ENCODE measurements around the gene ELFN2.
A peak's percentile ranks its signal among the peaks of the same experiment; 100 is the strongest.
"Not testable (repeated sequence)": the region's sequence is repeated elsewhere in the genome, so short reads cannot be mapped to it uniquely, and the experiment has no call there.

ELFN2 gene

DNA sequence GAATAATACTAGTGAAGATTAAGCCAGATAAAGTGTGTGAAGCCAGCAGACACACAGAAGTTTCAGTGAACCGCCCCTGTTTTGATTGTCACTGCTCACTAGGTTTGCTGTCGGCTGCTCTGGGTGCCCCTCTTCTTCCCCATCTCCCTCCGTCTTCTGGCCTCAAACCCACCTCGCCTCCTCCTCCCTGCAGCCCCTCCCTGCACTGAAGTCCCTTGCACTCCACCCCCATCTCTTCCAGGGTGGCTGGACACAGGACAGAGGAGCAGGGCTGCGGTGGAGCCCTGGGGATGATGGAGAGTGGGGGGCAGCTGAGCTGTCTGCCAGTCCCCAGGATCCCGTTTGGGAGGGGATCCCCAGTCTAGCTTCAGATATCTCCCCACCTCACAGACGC is 91.5 kb downstream of the ELFN2 start:
- no peak for DNase-seq (ENCODE audit: low spot score)

DNA sequence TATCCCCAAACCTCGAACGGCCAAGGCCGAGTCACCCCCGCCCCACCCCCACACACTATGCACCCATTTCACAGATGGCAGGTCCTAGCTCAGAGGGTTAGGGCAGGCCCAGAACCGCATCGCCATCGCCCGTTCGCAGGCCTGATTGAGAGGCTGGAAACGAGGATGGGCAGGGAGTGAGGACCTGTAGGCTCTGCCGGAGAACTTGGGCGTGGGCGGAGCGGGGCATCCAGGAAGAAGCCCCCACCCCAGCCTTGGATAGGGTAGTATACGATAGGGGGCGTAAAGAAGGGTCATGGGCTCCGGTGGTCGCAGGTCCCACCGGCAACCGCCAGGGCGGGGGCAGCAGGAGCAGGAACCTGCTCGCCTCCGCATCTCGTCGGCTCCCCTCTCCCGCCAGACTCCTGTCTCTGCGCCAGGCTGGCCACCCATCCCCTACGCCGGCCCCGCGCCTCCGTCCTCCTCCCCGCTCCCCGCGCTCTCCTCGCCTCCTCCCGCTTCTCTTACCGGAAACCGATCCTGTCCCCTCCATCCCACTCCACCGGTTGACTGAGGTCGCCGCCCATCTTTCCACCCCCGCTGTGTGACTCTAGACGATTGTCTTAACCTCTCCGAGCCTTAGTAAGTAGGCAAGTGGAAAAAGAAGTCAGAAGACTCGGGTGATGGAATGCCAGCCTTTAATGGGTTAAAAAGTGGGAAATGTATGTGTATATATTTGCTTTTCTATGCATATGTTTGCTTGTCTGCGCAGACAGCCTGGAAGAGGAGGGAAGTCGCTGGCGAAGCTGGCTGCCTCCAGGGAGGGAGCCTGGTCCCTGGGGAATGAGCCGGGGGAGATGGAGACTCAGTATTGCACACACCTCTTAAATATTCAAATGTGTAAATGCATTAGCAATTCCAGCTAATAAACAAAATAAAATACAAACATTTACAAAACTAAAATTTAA is 92.1 kb downstream of the ELFN2 start:
- DNase-seq (ENCODE audit: low spot score): no peak

DNA sequence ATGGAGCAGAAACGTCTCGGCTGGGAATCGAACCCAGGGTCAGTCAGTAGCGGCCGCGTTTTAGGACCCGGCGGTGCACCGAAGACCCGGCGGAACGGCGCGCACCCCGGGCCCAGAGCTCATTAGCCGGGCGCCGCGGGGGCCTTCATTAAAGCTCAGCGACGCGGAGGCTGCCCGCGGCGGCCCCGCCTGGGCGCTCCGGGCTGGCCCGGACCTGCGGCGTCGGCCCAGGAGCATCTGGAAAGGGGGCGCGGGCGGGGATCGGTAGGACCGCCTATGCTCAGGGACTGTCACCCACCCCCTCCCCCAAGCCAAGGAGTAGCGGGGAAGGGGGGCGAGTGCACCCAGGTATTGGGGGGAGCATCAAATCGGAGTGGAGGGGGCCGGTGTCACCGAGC is 92.8 kb downstream of the ELFN2 start:
- DNase-seq (ENCODE audit: low spot score): no peak

DNA sequence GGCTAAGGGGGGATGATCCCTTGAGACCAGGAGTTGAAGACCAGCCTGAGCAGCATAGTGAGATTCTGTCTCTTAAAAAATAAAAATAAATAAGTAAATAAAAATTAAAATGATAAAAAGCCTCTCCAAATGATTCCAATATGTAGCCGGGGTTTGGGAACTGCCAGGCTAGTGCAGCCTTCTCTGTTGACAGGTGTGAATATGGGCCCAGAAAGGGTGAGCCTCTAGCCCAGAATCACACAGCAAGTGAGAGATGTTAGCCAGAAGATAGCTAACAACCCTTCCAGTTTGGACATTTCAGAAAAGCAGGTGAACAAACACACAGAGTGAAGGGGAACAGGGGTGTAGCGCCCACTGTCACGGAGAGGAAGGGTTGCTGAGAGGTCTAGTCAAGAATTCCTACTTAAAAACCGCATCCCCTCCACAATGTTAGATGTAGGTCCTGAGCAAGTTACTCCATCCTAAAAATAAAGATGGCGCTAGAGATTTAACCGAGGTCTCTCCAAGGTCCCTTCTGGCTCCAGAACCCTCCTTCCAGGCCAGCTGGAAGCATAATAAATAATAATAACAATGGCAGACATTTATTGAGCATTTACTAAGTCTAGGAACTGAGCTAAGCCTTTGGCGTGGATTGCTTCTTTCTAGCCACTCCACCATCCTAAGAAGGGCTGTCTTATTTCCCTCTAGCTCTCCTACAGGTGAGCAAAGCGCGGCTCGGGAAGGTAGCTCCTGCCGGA is 93.4 kb downstream of the ELFN2 start:
- DNase-seq (ENCODE audit: low spot score): no peak

DNA sequence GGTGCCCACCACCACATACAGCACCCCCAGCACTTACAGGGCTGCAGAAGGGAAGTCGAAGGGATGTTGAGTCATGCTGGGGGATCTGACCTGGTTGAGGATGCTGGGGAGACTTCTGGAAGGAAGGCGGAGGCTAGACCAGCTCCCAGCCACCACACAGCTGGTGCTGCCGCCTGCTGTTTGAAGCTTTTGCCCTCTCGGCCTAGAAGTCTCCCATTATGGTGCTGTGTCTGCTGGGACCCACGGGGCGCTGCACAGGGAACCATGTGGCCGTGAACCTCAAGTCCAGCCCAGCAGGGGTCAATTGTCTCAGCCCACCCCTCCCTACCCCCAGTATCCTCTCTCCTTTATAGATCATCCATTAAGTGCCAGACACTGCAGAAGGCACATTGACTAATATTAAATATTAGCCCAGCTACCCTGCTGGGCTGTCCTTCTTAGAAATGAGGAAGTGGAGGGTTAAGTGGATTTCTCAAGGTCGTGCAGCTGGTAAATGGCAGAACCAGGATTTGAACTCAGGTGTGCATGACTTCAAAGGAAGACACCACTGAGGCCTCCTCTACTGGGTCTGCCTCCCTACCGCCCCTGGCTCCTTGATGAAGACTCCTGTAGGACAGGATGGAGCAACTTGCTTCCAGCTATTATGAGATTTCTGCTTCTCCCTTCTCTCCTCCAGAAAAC is 95.3 kb downstream of the ELFN2 start:
- DNase-seq (ENCODE audit: low spot score): no peak

DNA sequence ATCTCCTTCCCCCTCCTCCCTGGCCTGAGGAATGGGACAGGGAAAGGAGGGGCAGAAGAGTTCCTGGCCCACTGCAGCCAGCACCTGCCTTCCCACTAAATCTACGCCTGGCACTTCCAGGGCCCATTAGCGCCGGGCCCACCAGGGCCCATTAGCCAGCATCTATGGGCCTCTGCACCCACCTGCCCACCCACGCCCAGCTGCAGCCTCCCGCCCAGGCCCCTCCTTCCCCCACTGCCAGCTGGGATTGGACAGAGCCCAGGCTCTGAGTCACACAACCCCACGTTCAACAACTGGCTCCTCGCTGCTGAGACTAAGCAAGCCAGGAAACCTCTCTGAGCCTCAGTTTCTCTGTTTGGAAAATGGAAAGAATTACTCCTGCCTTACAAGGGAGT is 96.2 kb downstream of the ELFN2 start:
- peak; percentile 46 for DNase-seq (ENCODE audit: low spot score)

DNA sequence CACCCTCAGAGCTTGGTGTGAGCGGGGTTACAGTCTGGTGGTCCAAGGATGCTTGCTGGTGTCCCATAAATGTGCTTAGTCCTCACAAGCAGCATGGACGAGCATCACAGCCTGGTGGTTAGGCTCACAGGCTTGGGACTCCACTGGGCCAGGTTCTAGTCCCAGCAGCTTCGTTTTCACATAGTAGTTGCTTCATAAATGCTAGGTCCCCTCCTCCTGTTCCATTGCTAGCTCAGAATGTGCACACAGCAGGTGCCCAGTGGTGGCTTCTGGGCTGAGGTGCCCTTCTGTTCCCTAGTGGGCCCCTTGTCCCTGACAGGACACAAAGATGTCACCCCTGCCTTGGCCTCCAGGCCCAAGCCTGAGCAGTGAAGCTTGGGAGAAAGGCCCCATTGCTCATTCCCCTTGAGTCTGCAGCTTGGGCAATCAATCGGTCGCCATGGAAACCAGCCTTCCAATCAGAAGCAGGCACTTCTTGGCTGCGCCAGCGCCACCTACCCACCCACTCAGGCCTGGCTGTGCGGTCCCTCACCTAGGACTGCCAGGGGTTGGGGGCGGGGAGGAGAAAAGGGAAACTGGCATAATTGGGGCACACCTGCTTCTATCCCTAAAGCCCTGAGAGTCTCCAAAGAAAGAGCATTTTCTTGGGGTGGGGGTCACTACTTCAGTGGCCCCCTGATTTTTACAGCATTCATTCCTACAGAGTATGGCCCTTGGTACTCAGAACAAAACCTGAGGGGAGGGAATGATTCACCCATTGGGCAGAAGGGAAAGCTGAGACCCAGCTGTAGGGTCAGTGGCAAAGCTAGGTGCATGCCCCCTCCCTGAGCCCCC is 96.9 kb downstream of the ELFN2 start:
- no peak for DNase-seq (ENCODE audit: low spot score)

DNA sequence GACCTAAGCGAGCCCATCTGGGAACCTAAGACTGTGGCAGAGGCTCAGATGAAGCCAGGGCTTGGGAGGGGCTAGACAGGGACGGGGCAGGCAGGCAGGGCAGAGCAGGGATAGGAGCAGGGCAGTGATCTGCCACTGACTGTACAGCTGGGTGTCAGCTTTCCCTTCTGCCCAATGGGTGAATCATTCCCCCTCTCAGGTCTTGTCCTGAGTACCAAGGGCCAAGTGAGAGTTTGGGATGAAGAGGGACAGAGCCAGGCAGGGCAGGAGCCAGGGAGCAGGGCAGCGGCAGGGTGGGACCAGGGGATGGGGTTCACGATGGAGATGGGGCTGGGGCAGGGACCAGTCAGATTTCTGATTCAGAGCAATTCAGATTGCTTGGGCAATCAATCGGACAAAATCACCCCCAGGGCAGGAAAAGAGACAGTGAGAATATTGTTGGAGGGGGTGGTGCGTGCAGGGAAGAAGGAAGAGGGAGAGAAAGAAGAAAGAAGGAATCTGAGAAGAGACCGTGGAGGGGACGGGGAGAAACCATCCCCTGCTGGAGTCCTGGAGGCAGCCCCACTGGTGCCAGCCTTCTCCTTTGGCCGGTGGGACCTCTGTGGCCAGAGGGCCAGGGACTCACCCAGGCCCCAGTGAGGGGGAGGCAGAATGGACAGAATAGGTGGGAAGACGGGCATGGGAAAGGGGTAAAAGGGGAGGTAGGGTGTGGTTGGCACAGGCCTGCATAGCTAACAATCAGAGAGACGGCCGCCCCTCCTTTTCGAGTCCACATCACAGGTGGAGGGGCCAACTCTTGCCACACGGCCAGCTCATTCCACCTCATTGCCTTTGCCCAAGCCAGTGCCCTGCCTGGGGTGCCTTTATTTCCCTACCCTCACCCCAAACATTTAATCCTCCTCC is 97.8 kb downstream of the ELFN2 start:
- DNase-seq (ENCODE audit: low spot score): no peak

DNA sequence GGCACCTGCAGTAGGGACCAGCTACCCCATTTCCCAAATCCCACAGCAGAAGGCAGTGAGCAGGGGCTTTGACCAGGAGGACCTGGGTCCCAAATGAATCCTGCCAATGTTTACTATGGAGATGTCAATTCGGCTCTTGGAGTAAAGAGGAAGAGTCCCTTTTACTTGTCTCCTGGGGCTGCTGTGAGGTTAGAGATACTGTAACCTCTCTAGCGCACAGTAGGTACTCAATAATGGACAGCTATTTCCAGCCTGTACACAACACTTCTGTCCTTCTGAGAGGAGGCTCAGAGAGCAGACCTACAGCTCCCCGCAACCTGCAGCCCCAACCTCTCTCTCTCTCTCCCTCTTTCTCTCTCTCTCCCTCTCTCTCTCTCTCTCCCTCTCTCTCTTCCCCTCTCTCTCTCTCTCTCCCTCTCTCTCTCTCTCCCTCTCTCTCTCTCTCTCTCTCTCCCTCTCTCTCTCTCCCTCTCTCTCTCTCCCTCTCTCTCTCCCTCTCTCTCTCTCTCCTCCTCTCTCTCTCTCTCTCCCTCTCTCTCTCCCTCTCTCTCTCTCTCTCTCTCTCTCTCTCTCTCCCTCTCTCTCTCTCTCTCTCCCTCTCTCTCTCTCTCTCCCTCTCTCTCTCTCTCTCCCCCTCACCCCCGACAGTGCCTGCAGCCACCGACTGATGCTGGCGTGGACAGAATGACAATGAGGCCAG is 98.6 kb downstream of the ELFN2 start:
- not testable (repeated sequence) for DNase-seq (ENCODE audit: low spot score)

DNA sequence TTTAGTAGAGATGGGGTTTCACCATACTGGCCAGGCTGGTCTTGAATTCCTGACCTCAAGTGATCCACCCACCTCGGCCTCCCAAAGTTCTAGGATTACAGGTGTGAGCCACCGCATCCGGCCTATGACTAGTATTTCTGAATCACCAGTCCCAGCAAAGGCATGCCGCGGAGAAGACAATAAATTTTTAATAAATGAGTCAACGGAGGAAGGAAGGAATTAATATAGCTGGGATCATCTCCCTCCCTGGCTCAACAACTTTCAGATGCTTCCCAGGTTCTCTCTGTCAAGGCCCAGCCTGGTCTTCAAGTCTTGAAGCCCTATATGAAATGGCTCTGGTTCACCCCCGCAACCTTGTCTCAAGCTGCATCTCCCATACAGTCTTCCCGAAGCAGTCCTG is 99.3 kb downstream of the ELFN2 start:
- DNase-seq (ENCODE audit: low spot score): peak; percentile 90

DNA sequence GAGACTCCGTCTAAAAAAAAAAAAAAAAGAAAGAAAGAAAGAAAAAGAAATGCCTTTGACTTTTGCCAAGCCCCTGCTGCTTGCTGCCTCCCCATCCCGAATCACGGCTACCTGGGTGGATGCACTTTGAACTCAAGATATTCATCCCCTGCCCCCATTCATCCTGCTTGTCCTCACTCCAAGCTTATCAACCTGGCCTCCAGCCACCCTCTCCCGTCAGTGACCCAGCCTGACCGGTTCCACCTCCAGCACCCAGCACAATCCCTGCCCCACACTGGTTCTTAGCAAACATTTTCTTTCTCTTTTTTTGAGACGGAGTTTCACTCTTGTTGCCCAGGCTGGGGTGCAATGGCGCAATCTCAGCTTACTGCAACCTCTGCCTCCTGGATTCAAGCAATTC is 100.6 kb downstream of the ELFN2 start:
- no peak for DNase-seq (ENCODE audit: low spot score)

DNA sequence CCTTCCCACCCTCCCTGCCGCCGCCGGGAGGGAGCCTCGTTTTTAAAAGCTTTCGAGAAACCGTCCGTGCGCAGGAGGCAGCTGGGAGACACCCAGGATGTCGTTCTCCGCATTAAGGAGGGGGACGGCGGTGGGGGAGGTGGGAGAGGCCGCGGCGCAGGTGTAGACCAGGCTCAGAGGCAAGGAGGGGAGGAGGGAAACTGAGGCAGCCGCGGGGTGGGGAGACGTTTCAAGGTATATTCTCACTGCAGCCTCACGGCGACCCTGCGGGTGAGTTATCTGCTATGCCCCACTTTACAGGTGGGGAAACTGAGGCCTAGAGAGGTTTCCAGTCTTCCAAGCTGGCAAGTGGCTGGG is 102.3 kb downstream of the ELFN2 start:
- no peak for DNase-seq (ENCODE audit: low spot score)

DNA sequence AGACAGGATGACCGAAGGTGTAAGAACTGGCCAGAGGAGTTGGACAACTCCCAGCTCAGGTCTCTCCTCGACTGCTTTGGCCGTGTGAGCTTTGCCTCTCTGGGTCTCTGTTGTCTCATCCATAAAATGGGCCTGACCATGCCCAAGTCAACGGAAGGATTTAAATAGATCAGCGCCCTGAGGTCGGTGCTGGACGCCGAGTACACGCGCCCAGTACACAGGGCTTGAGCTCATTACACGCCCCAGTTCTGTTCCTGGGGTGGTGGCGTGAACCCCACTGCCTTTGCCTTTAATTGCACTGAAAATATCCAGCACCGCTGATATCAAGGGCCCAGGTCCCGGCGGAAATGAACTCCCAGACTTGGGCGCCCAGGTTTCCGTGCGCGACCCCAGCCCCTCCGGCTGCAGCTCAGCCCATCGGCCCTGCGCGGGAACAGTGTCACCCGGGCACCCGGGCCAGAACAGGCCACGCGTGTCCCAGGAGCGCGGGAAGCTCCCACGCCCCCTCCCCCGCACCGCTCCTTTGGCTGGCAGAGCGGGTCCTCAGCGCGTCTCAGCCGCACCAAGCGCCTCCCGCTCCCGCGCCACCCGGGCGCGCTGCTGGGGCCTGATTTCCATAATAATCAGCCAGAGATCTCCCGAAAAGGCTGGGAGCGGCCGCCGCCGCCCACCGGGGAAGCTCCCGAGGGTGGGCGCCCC is 102.8 kb downstream of the ELFN2 start:
- DNase-seq (ENCODE audit: low spot score): no peak

DNA sequence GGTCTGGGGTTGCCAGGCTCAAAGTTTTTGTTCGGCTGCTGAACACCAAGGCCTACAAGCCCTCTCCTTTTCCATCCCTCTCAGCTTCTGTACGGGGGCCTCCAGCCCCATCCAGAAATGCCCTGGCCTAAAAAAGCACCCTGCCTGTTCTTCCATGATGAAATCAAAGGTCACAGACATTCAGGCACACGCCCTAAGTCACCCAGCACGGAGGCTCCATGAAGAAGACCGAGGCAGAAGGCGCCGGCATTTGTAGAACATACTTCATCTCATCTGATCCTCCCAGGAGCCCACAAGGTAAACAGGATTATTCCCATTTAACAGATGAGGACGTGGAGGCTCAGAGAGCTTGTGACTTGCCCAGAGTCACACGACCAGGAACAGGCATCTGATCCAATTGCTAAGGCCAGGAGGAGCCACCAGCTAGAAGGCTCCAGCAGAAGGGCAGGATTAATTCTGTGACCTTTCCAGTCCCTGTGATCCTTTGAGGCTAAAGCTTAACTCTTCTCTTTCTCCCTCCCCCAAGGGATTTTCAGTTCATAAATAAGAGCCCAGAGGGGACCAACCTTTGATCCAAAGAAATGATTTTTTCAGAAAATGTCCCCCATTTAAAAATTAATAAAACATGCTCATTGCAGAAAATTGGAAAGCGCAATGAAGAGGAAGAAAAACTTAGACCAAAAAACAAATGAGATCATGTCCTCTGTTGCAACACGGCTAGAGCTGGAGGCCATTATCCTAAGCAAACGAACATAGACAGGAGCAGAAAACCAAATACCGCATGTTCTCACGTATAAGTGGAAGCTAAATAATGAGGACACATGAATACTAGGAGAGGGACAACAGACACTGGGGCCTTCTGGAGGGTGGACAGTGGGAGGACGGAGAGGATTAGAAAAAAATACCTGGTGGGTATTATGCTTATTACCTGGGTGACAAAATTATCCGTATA is 106.3 kb downstream of the ELFN2 start:
- no peak for DNase-seq (ENCODE audit: low spot score)

DNA sequence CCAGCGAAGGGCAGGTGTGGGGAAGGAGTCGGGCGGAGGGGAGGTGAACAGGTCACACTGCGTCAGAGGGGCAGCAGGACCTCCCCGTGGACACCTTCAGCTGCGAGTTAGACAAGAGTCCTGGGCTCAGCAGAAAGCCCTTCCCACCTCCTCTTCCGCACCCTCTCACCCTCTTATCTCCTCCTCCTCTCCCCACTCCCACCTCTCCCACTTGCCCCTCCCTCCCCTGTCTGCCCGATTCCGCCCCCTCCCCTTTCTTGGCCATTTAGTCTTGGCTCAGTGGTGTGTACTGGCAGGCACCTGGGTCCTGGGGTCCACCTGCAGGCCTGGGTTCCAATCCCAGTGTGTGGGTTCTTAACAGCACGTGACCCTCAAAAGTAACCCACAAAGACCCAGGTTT is 107.8 kb downstream of the ELFN2 start:
- no peak for DNase-seq (ENCODE audit: low spot score)

DNA sequence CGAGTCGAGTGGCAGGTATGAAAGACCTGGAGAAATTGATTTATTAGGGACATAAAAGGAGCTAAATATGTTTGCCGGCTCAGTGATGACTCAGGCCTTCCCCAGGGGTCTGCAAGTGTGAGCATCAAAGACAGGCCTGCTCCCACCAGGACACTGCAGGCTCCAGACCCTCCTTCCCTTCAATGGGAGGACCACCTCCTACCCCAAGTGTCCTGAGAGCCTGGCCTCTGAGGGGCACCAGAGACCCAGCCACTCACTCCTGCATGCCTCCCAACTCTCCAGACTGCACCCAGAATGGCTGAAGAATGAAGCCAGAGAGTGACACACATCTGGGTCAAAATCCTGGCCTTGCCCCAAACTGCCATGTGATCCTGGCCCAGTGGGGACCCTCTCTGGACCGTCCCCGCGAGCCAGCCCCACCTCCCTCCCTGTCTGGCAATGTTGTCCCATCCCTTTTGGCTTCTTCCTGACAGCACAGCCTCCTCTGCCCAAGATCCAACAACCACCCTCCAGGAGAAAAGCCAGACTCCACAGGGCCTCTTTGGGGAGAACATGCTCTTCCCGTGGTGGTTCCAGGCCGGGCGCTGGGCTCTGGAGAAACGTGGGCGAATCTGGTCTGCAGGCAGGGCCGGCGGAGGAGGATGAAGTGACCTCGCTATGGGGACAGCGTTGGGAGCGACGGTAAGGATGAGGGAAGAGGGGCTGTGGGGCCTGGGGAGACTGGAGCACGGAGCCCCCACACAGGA is 108.7 kb downstream of the ELFN2 start:
- DNase-seq (ENCODE audit: low spot score): no peak
